Liver (tissue), 9 donors: ENCODE results near the gene WIZ. TPM values are rescaled to one million over a fixed set of nuclear protein-coding genes. Genes with fewer than 3 reads are reported as not detected.

ENCODE experiments used
- DNase-seq: peaks from one replicate; pipeline ENCODE4 v3.0.0-alpha.2; 2017; ENCODE audit warnings: low spot score
- H3K27ac ChIP-seq, 2 donors: one replicate each; pipeline ENCODE4 v1.7.0; 2013; ENCODE audit warnings: inconsistent platforms in 2 of 2, low read length in 2 of 2, control low read depth in 1 of 2, low read depth in 1 of 2, mild to moderate bottlenecking in 1 of 2
- H3K27me3 ChIP-seq, 4 donors: one replicate each; pipeline versions ENCODE4 v1.6.1 to v1.7.0; 2013; ENCODE audit warnings: low read length in 3 of 4, inconsistent platforms in 1 of 4, mild to moderate bottlenecking in 1 of 4, moderate library complexity in 1 of 4; ENCODE audit not compliant: control insufficient read depth in 4 of 4, insufficient read depth in 4 of 4
- H3K36me3 ChIP-seq, 4 donors: one replicate each; pipeline versions ENCODE4 v1.6.1 to v1.7.0; 2013; ENCODE audit warnings: low read length in 3 of 4, mild to moderate bottlenecking in 3 of 4, low read depth in 1 of 4, moderate library complexity in 1 of 4; ENCODE audit not compliant: control insufficient read depth in 4 of 4, insufficient read depth in 3 of 4
- H3K4me1 ChIP-seq, 4 donors: one replicate each; pipeline versions ENCODE4 v1.6.1 to v1.7.0; 2013; ENCODE audit warnings: low read length in 3 of 4, mild to moderate bottlenecking in 3 of 4, moderate library complexity in 1 of 4; ENCODE audit not compliant: control insufficient read depth in 4 of 4, insufficient read depth in 4 of 4
- H3K4me3 ChIP-seq, 3 donors: one replicate each; pipeline versions ENCODE4 v1.6.1 to v1.7.0; 2013; ENCODE audit warnings: low read length in 3 of 3, control low read depth in 1 of 3, low read depth in 1 of 3, mild to moderate bottlenecking in 1 of 3
- H3K9ac ChIP-seq, 2 donors: one replicate each; pipeline ENCODE4 v1.7.0; 2013; ENCODE audit warnings: low read length in 2 of 2, mild to moderate bottlenecking in 2 of 2, moderate library complexity in 2 of 2, control low read depth in 1 of 2, low read depth in 1 of 2
- H3K9me3 ChIP-seq, 4 donors: one replicate each; pipeline versions ENCODE4 v1.6.1 to v1.7.0; 2013; ENCODE audit warnings: low read length in 3 of 4; ENCODE audit not compliant: control insufficient read depth in 4 of 4
- GABPA ChIP-seq, 2 donors: IDR thresholded peaks in 1 of 2; conservative IDR thresholded peaks in 1 of 2; 2 replicates each; pipeline ENCODE4 v1.6.1; 2016; ENCODE audit warnings: antibody characterized with exemption in 2 of 2, mild to moderate bottlenecking in 1 of 2, moderate library complexity in 1 of 2
- HNF4G ChIP-seq: IDR thresholded peaks from 2 replicates; pipeline ENCODE4 v1.6.1; 2016; ENCODE audit warnings: antibody characterized with exemption
- RAD21 ChIP-seq, 2 donors: IDR thresholded peaks; 2 replicates each; pipeline ENCODE4 v1.6.1; 2016; ENCODE audit warnings: antibody characterized with exemption in 2 of 2, mild to moderate bottlenecking in 2 of 2
- RXRA ChIP-seq, 2 donors: IDR thresholded peaks; 2 replicates each; pipeline ENCODE4 v1.6.1; 2017 to 2018; ENCODE audit warnings: antibody characterized with exemption in 2 of 2, mild to moderate bottlenecking in 1 of 2
- SP1 ChIP-seq: IDR thresholded peaks from 2 replicates; pipeline ENCODE4 v1.6.1; 2018; ENCODE audit warnings: antibody characterized with exemption, mild to moderate bottlenecking
- TAF1 ChIP-seq: conservative IDR thresholded peaks from 2 replicates; pipeline ENCODE4 v1.6.1; 2016; ENCODE audit warnings: antibody characterized with exemption, mild to moderate bottlenecking
- WGBS: extraction: QIAGEN DNeasy Blood & Tissue Kit; methylation state at CpG from one replicate; pipeline ENCODE4 v1.1.7; 2013; 5-methylcytosine and 5-hydroxymethylcytosine counted together
- polyA plus RNA-seq, 2 donors: library from polyadenylated mRNA; stranded (reverse) in 1 of 2; unstranded in 1 of 2; fragments of 200-250 nt in 1 of 2; fragments of >200 nt in 1 of 2; fragmentation: Nextera tagmentation in 1 of 2; extraction: Ambion mirVana in 1 of 2; gene quantifications; one replicate each; pipeline versions ENCODE4 v1.2.1 to v1.2.3, GENCODE V29; 2013 to 2015
- total RNA-seq, 2 donors: library from RNA; depleted of rRNA; stranded (reverse); fragments of >200 nt; gene quantifications; one replicate each; pipeline ENCODE4 v1.2.3, GENCODE V29; 2014
- TF ChIP-seq, protein P1 (sequence below): IDR thresholded peaks from 2 replicates; pipeline ENCODE4 v1.6.1; 2016; ENCODE audit warnings: antibody characterized with exemption
- TF ChIP-seq, protein P2 (sequence below): IDR thresholded peaks from 2 replicates; pipeline ENCODE4 v1.6.1; 2016; ENCODE audit warnings: antibody characterized with exemption, mild to moderate bottlenecking
- TF ChIP-seq, protein P3 (sequence below): IDR thresholded peaks from 2 replicates; pipeline ENCODE4 v1.6.1; 2016; ENCODE audit warnings: antibody characterized with exemption
- TF ChIP-seq, protein P4 (sequence below): fragments of 150-350 bp; IDR thresholded peaks from 2 replicates; pipeline ENCODE4 v1.5.1; 2017; ENCODE audit warnings: improper control_type of control experiment, low read depth, low read length; ENCODE audit not compliant: missing input control
- TF ChIP-seq, protein P5 (sequence below): IDR thresholded peaks from 2 replicates; pipeline ENCODE4 v1.6.1; 2016; ENCODE audit warnings: antibody characterized with exemption
- donor health status: healthy.
- donor health status: healthy.
- donor health status: healthy.
- donor health status: healthy.
- donor health status: healthy.

The WIZ gene
- total and polyA plus RNA-seq, 4 donors: 3.8 to 12.7 (median 8.6) TPM

DNA sequence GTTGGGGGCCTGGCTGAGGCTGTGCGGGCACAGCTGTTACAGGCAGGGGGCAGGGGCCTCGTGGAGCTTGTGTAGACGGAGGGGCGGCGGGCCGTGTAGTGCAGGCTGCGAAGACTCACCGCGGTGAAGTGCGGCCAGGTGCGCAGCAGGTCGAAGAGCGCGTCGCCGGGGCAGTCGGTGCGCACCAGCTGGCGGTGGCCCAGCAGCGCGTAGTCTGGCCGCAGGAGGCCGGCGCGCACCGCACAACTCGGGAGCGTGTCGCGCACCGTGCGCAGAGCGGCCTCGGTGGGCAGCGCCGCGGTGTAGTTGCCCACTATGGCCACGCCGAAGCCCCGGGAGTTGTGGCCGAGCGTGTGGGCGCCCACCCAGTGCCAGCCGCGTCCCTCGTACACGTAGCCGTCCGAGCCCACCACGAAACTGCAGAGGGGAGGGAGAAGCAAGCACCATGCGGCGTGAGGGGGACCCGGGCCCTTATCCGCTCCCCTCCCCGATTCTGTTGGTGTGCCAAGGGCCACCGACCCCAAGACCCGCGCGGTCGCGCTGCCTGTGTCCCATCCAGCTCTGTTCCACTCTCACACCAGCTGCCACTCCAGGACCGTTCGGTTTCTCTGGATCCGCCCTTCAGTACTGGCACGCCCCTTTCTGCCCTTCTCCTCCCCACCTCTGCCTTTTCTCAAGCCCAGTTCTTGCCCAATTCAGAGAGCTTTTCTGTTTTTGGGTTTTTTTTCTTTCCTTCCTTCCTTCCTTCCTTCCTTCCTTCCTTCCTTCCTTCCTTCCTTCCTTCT lies 19.9 kb upstream of the WIZ start:
- DNase-seq: no peak
- H3K4me1 ChIP-seq: peaks cover 14 to 25% (median 23%) of the 10 kb centered on the region in 4 donors
- no peak overlapping the region for H3K9ac ChIP-seq
- H3K9me3 ChIP-seq: no peaks in the 10 kb centered on the region
- no peaks in the 10 kb centered on the region for H3K27me3 ChIP-seq
- peak overlapping the region in 1 of 3 donors; percentile 20 for H3K4me3 ChIP-seq
- H3K36me3 ChIP-seq: peaks cover 0 to 6% (median under 1%) of the 10 kb centered on the region in 4 donors
- H3K27ac ChIP-seq: peak overlapping the region in 1 of 2 donors; percentile 61
- TF ChIP-seq GABPA (IDR thresholded peaks at IDR 0.05 in 1 of 2, conservative IDR thresholded peaks at IDR 0.05 in 1 of 2): no peak
- TF ChIP-seq HNF4G: no peak
- TF ChIP-seq, protein P1, sequence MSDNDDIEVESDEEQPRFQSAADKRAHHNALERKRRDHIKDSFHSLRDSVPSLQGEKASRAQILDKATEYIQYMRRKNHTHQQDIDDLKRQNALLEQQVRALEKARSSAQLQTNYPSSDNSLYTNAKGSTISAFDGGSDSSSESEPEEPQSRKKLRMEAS: no peak
- TF ChIP-seq, protein P2, sequence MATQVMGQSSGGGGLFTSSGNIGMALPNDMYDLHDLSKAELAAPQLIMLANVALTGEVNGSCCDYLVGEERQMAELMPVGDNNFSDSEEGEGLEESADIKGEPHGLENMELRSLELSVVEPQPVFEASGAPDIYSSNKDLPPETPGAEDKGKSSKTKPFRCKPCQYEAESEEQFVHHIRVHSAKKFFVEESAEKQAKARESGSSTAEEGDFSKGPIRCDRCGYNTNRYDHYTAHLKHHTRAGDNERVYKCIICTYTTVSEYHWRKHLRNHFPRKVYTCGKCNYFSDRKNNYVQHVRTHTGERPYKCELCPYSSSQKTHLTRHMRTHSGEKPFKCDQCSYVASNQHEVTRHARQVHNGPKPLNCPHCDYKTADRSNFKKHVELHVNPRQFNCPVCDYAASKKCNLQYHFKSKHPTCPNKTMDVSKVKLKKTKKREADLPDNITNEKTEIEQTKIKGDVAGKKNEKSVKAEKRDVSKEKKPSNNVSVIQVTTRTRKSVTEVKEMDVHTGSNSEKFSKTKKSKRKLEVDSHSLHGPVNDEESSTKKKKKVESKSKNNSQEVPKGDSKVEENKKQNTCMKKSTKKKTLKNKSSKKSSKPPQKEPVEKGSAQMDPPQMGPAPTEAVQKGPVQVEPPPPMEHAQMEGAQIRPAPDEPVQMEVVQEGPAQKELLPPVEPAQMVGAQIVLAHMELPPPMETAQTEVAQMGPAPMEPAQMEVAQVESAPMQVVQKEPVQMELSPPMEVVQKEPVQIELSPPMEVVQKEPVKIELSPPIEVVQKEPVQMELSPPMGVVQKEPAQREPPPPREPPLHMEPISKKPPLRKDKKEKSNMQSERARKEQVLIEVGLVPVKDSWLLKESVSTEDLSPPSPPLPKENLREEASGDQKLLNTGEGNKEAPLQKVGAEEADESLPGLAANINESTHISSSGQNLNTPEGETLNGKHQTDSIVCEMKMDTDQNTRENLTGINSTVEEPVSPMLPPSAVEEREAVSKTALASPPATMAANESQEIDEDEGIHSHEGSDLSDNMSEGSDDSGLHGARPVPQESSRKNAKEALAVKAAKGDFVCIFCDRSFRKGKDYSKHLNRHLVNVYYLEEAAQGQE: no peak
- TF ChIP-seq RAD21 (IDR thresholded peaks at IDR 0.05): no peak
- TF ChIP-seq SP1: no peak
- TF ChIP-seq, protein P3, sequence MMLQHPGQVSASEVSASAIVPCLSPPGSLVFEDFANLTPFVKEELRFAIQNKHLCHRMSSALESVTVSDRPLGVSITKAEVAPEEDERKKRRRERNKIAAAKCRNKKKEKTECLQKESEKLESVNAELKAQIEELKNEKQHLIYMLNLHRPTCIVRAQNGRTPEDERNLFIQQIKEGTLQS: no peak
- TF ChIP-seq, protein P4, sequence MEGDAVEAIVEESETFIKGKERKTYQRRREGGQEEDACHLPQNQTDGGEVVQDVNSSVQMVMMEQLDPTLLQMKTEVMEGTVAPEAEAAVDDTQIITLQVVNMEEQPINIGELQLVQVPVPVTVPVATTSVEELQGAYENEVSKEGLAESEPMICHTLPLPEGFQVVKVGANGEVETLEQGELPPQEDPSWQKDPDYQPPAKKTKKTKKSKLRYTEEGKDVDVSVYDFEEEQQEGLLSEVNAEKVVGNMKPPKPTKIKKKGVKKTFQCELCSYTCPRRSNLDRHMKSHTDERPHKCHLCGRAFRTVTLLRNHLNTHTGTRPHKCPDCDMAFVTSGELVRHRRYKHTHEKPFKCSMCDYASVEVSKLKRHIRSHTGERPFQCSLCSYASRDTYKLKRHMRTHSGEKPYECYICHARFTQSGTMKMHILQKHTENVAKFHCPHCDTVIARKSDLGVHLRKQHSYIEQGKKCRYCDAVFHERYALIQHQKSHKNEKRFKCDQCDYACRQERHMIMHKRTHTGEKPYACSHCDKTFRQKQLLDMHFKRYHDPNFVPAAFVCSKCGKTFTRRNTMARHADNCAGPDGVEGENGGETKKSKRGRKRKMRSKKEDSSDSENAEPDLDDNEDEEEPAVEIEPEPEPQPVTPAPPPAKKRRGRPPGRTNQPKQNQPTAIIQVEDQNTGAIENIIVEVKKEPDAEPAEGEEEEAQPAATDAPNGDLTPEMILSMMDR: no peak
- no peak for TF ChIP-seq RXRA (IDR thresholded peaks at IDR 0.05)
- no peak for TF ChIP-seq TAF1
- TF ChIP-seq, protein P5, sequence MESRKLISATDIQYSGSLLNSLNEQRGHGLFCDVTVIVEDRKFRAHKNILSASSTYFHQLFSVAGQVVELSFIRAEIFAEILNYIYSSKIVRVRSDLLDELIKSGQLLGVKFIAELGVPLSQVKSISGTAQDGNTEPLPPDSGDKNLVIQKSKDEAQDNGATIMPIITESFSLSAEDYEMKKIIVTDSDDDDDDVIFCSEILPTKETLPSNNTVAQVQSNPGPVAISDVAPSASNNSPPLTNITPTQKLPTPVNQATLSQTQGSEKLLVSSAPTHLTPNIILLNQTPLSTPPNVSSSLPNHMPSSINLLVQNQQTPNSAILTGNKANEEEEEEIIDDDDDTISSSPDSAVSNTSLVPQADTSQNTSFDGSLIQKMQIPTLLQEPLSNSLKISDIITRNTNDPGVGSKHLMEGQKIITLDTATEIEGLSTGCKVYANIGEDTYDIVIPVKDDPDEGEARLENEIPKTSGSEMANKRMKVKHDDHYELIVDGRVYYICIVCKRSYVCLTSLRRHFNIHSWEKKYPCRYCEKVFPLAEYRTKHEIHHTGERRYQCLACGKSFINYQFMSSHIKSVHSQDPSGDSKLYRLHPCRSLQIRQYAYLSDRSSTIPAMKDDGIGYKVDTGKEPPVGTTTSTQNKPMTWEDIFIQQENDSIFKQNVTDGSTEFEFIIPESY: no peak
- 47% methylated on average over 65 of the region's 65 CpGs for WGBS
